GM19455 (cell line): ENCODE results near the gene CFAP53.
A peak's percentile ranks its signal among the peaks of the same experiment; 100 is the strongest.
"Not testable (repeated sequence)": the region's sequence is repeated elsewhere in the genome, so short reads cannot be mapped to it uniquely, and the experiment has no call there.

Source experiments
- ATAC-seq: cut with Tn5 transposase; IDR thresholded peaks from one replicate; pipeline ENCODE4 v1.9.1; 2021; ENCODE audit not compliant: unreplicated experiment

The CFAP53 gene

DNA sequence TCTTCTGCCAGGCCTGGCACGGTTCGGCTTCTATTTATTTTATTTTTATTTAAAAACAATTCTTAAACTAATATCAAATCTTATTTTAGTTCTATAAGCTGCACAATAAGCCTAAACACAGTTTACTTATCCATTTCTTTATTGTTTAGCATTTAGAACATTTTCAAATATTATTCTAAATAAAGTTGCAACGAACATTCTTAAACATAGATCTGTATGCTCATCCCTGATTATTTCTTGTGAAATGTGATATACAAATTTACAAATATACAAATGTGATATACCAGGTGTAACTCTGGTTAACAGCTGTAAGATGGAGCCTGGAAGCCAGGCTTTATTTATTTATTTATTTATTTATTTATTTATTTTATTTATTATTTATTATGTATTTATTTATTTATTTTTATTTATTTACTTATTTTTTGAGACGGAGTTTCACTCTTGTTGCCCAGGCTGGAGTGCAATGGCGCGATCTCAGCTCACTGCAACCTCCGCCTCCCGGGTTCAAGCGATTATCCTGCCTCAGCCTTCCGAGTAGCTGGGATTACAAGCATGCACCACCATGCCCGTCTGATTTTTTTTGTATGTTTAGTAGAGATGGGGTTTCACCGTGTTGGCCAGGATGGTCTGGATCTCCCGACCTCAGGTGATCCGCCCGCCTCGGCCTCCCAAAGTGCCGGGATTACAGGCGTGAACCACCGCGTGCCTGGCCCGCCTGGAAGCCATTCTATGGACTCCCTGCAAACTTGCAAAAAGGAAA, 22.2 kb upstream of the CFAP53 start:
- not testable (repeated sequence) for ATAC-seq

DNA sequence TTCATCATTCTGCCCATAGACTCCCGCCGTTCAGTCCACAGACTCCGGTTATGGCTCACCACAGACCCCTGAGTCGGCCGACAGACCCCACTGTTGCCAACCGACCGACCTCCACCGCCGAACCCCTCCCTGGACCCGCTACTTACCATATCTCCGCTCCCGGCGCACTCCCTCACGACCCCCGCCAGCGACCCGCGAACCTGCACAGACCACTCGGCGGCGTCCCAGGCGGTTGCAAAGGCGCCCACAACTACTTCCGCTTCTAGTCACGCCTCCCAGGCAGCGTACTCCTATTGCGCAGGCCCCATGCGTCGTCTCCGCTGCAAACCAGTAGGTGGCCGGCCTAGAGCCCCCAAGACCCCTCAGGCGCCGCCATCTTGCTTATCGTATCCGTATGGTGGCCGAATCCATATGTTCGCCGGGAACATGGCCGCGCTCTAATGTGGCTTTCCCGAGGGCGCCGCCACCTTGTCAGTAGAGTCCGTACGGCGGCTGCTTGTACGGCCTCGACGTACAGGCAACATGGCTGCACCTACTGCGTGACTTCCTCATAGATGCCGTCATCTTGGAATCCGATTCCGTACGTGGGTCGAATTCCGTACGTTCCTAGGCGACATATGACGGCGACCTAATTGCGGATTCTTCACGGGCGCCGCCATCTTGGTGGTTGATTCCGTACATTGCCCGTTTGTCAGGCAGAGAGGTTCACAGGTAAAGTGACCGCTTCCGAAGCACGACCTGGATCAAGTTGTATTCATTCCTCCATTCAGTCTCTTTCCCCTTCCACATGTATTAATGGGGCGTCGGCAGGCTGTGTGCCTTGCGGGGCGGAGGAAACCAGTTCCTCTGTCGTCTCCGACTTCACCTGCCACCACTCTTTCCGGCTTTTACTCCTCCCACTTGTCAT, 21.4 kb upstream of the CFAP53 start, which contains the start of gene CXXC1:
Gene CXXC1, minus strand, starts transcription at position 252 of the 907 bp plus-strand sequence. Its CDS starts 103 bp downstream, at position 149.
- ATAC-seq = peak; percentile 89

DNA sequence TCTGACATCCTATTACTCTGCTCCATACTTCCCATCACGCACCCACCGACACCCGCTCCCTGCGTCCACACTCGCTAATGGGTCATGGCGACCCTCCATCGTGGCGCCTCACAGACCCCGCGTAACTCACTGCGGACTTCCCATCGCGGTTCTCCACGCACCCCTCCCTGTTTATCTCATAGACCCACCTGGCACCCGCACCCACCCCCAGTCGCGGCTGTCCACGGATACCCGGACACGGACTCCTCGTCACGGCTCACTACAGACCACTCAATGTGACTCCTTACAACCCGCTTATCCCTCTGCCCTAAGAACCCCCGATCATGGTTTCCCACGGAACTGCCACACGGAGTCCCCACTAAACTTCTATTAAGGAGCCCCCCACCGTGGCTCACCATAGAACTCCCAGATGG, 20.7 kb upstream of the CFAP53 start:
- no peak for ATAC-seq

DNA sequence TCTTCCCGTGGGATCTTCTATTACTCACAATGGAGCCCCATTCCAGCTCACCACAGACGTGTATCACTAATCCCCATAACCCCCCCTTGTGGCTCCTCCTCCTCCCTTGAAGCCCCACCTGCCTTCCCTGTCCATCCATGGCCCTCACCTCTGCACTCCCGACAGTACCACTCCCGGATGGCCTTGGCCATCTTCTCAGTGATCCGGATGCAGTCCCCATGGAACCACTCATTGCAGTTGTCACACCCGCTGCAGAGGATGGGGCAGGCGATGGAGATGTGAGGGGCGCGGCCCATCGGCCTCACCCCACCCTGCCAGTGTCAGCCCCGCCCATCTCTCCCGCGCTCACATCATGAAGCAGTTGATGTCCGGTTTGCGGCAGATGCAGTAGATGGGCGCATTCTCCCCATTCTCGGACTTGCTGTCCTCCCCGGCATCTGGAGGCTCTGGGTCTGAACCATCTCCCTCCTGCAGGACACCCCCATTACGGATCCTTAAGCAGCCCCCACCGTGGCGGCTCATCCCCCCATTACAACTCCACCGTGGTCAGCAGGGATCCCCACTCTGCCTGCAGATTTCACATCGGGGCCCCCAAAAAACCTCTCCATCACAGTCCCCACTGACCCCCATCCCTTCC, 20.2 kb upstream of the CFAP53 start:
- ATAC-seq = no peak

DNA sequence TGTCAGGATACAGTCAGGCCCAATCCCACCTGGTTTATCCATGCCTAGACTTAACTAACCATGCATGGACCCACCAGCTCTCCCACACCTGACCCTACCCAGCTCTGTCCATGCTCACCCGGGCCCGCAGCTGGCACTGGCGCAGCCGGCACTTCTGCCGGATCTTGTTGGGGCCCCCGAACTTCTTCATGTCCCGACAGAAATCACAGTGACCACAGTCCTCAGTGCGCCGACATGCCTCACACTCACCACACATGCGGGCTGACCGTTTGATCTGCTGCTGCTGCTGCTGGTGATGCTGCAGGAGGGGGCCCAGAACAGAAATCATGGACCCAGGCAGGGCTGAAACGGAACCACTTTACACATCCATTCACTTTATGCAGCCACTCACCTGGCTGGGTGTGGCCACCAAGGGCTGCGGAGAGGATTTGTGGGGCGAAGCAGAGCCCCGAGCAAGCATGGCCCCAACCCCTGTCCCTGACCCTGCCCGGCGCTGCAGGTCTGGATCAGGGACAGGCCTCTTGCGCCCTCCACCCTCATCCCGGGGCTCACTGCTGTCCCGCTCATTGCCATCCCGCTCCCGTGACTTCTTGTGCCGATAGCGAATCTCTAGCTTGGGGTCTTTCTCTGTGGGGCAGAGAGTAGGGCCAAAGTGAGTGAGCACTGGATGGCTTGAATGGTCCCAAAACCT, 19.5 kb upstream of the CFAP53 start:
- no peak for ATAC-seq

DNA sequence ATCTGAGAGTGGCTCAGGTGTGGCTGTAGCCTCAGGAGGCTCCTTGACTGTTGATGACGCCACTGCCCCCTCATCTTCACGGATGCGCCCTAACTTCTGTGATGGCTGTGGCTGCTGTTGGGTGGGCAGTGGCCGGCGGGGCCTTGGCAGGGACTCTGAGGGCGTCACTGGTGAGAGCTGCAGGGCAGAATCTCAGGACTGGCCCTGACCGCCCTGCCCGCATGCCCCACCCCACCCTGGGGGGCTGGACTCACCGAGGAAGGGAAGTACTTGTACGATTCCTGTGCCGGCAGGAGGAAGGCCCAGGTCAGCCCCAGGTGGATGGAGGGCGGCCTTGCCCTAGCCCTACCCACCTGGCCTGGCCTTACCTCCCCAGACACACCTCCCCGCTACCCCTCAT, 18.8 kb upstream of the CFAP53 start:
- no peak for ATAC-seq

DNA sequence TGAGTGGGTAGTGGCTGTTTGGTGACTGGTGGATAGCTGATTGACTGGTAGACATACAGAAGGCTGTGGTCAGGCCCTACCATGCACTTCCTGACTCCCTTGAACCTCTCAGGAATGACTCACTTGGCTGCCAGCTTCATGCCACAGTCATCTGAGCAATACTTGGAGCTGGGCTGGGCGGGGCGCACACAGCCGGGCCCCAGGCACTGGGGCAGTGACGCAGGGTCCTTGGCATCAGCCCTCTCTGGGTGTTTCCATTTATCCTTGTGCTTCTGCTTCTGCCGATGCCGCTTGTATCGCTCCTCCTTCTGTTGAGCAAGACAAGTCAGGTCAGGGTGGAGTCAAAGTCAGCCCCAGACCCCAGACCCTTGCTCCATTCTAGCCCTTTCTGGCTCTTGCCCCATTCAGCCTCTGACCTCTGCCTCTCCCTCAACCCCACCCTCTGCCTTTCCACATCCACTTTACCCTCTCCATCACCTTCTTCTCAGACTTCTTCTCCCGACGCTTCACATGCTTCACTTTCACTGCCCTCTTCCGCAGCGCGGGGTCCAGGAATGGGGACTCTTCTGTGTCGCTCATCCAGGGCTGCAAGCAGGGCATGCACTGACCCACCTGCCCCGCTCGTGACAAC, 18.1 kb upstream of the CFAP53 start:
- ATAC-seq = no peak

DNA sequence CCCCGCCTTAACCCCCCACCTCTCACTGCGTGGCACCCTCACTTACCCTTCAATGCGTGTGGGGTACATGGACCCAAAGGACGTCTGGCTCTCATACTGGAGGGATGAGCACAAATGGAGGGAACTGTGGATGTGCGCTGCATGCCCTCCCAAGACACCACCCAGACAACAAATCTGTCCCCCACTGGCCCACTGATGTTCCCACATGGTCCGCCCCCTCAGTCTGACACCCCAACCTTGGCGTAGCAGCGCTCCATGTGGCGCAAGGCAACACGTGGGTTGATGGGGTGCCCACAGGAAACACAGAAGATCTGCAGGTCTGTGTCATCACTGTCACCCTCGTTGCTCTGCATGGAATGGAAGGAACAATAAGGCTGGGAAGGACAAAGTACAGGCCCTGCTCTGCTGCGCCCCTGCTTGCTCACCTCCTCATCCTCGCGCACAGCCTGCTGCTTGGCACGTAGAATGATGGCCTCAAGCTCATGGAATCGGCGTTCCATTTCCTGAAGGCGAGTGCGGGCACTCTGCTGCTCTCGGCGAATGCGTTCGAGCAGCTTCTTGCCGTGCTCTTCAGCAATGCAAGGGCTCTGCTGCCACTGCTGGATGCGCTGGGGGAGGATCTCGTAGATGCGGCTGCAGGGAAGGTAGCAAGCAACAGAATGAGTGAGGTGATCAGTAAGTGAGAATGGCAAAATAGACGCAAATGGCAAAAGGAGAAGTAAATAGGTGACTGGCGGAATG, 17.3 kb upstream of the CFAP53 start:
- no peak for ATAC-seq

DNA sequence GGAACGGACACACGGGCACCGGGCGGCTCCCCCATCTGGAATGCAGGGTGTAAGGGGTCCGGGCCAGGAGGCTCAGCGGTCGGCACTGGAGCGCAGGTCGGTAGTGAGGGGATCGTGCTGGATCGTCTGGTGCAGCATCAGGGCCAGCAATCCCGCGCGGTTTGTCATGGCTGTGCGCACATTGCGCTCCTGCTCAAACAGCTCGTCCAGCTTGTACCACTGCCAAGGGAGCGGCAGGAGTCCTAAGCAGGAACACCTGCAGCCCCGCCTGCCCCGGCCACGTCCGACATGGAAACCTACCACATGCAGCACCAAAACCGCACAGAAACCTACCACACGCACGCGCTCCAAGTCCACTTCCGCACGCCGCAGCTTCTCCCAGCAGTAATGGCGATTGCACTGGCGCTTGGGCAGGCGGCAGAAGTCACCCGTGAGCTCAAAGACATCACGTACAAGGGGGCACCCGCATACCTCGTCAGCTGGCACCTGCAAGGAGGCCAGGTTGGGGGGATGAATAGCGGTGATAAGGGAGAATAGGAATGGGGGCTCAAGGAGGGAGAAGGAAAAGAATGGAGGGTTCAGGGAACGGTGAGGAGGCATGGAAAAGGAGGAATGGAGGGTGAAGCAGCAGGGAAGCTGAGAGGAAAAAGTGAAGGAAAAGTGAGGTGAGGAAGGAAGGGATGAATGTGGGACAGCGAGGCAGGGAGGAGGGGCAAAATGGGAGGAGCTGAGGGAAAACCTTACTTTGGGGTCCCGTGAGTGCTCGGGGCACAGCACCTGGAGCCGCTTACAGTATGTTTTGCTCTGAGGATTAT, 16.4 kb upstream of the CFAP53 start:
- no peak for ATAC-seq

DNA sequence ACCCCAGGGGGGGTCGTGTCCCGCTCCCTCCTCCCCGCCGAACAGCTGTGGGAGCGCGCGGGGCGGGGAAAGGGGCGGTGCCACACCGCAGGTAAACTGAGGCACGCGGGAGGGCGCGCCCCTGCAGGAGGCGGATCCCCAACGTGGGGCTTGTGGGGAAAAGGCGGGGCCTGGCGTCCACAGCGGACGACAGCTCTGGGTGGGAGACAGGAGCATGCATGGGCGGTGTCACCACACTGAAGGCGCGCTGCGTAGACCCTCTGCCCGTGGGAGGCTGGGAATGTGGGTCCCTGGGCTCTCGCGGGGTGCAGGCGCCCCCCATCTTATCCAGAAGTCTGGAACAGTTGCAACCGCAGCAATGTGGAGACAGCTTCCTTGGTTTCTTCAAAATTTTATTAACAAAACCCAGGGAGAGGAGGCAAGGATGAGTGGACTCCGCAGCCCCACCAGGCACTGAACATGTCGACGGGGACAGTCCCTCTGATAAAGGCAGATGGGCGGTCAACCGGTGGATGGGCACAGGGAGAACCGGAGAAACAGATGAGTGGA, 15.8 kb upstream of the CFAP53 start:
- ATAC-seq = no peak

DNA sequence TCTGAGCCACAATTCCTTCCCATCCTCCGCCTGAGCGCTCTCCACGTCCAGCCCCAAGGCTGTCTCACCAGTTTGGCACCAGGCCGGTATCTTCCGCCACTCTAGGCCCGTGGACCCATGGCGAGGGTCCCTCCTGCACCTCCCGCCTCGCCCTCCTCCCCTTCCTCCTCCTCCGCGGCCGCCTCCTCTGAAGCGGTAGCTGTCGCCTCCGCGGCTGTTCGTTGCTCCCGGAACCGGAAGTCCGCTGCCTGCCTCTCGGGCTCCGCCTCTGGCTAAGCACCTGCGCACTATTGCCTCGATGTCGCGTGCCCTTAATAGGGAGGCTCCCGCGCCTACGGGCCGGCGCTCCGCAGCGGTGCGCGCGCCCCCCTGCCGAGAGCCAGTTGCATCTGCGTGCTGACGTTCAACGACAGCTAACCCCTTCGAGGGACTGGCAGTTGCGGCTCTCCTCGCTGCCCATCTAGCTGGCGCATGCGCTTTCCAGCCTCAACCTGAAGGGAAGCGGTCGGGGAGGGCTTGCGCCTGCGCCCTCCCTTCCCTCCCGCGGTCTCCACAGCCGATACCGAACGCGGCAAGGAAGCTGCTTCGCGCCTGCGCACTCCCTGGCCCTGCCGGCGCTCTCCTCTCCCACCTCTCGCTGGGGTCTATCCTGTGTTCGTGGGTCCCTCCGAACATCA, 15.1 kb upstream of the CFAP53 start, which contains the start of gene MBD1:
Gene MBD1, minus strand, starts transcription at position 229 of the 677 bp plus-strand sequence. CDS start 1,531 bp downstream, outside the sequence.
- ATAC-seq = peak; percentile 90

DNA sequence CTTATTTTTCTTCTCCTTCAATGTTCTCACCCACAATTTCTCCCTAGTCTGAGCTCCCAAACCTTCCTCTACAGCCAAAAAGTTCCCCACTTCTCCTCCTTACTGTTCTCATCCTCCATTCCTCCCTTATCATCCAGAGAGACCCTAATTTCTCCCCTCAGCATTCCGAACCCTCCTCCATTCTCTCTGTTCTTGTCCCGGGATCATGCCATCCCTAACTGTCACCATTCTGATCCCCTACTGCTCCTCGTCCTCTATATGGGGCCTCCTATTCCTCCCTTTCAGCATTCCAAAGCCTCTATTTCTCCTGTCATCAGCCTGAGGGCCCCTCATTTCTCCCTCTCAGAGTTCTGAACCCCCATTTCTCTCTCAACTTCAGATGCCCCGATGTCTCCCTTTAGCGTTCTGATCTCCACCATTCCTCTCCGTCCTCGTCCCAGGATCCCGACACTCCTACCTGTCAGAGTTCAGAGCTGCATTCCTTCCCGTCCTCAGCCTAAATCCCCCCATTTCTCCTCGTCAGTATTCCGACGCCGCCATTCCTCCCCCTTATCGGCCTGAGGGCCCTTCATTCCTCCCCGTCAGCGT, 14.5 kb upstream of the CFAP53 start:
- no peak for ATAC-seq

DNA sequence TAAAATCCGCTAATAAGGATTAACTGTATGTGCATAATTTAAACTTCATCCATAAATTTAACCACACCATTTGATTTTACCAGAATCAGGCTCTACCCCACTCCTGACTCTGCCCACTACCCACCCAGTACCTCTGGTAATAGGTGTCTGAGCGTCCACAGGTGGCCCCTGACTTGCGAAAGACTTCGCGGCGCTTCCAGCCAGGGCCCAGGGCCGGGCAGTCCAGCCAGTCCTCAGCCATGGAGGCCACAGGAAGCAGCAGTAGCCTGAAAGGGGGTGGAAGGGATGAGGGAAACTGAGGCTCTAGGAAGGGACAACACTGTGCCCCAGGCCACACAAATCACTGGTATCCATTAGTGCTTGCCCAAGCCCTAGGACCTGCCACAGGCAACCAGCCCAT, 13.5 kb upstream of the CFAP53 start:
- no peak for ATAC-seq

DNA sequence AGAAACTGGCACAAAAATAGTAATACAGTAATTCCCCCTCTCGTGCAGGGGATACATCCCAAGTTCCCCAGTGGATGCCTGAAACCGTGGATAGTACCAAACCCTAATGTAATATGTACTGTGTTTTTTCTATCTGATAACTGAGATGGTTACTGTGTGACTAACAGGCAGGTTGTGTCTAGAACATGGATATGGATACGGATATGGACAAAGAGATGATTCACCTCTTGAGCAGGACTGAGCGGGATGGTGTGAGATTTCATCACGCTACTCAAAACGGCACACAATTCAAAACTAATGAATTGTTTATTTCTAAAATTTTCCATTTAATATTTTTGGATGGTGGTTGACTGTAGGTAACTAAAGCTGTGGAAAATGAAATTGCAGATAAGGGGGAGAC, 11.6 kb upstream of the CFAP53 start:
- no peak for ATAC-seq

DNA sequence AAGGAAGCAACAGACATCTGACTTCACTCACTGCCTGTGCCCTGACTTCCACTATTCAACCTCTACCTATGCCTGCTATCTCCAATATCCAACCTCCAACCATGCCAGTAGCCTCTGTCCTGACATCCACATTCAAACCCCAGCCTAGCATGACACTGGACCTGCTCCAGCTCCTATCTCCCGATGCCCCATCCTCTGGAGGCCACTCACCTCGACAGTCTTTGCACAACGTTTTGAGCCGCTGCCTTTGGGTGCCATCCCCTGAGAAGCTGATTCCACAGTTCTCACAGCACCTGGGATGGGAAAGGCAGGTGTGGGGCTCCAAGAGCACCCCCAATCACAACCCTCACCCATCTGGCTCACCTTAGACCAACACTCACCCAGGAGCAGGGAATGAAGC, 10.2 kb upstream of the CFAP53 start:
- ATAC-seq = no peak

DNA sequence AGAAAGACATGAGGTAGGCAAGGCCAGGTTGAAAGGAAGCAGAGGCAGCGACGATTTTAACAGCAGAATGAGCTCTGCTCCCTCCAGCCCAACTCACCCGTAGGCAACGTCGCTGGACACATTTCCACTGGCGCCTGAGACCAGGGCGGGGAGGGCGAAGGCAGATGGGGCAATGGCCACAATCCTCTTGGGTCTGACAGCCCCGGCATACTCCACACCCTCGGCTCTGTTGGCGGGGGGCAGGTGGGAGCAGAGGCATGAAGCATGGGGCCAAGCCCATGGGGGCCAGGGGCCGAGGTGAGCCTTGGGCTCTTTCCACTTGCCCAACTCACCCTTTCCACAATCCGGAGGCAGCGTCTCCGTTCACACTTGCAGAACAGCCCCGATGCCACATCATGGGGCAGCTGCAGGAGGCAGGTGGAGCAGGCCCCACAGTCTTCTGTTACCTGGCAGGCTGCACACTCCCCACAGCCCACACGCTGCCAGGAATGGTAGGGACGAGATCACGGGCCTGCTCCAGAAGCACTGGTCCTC, 9.3 kb upstream of the CFAP53 start:
- no peak for ATAC-seq

DNA sequence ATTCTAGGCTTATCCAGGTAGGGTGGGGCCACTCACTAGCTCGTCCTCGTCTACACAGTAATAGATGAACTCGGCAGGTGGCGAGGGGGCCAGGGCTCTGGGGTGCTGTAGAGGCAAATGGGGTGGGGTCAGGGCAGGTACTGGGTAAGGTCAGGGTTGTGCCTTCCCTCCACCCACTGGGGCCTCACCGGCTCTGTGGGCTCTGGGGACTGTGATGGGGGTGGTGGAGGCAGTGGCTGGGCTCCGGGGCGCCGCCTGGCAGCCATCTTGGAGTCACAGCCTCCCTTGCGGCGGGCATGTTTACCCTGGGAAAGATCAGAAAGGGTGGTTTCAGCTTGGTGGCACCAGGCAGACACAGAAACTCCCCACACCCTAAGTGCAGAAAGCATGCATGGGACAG, 8.6 kb upstream of the CFAP53 start:
- ATAC-seq = no peak
